PFSK-1 (cell line): ENCODE data around the gene PCDHB6.
"Not testable (repeated sequence)": the region's sequence is repeated elsewhere in the genome, so short reads cannot be mapped to it uniquely, and the experiment has no call there.

Source experiments
- FOXP2 ChIP-seq: optimal IDR thresholded peaks from 2 replicates; pipeline ENCODE3; 2011; ENCODE audit warnings: borderline replicate concordance, control low read depth, inconsistent platforms; ENCODE audit not compliant: insufficient read depth; ENCODE audit errors: extremely low read length, extremely low read depth
- POLR2AphosphoS5 ChIP-seq: IDR thresholded peaks from 2 replicates; pipeline ENCODE4 v1.6.1; 2012; ENCODE audit warnings: low read depth, mild to moderate bottlenecking, control low read depth, low read length, moderate library complexity
- REST ChIP-seq, 2 experiments: IDR thresholded peaks; 2 replicates each; pipeline versions ENCODE4 v1.6.1 to v1.8.0; 2011 to 2012; ENCODE audit warnings: low read depth in 2 of 2, low read length in 2 of 2, control low read depth in 1 of 2, inconsistent platforms in 1 of 2, mild to moderate bottlenecking in 1 of 2, moderate library complexity in 1 of 2; ENCODE audit not compliant: insufficient read depth in 1 of 2
- SIN3A ChIP-seq: IDR thresholded peaks from 2 replicates; pipeline ENCODE4 v1.6.1; 2012; ENCODE audit warnings: mild to moderate bottlenecking, low read length, moderate library complexity, borderline replicate concordance; ENCODE audit not compliant: insufficient read depth
- TAF1 ChIP-seq: IDR thresholded peaks from 2 replicates; pipeline ENCODE4 v1.6.1; 2012; ENCODE audit warnings: low read length, control low read depth, borderline replicate concordance; ENCODE audit not compliant: insufficient read depth

The PCDHB6 gene

GRCh38 chr5:141155540-141156374 lies 5.9 kb downstream of the PCDHB6 start:
- no peak for TF ChIP-seq REST (IDR thresholded peaks at IDR 0.05; ENCODE audit: insufficient read depth in 1 of 2, low read depth in 2 of 2, low read length in 2 of 2)
- no peak for TF ChIP-seq SIN3A
- no peak for TF ChIP-seq FOXP2
- no peak for TF ChIP-seq POLR2AphosphoS5
- no peak for TF ChIP-seq TAF1

- TF ChIP-seq TAF1 (no peak), FOXP2 (no peak), REST (IDR thresholded peaks at IDR 0.05; ENCODE audit: insufficient read depth in 1 of 2, low read depth in 2 of 2, low read length in 2 of 2) (no peak), POLR2AphosphoS5 (no peak), SIN3A (no peak)
Measured at GRCh38 chr5:141172381-141173204, 22.7 kb downstream of the PCDHB6 start, which contains the start of gene PCDHB7. PCDHB7 (plus strand) TSS chr5:141172644; CDS start chr5:141172836, 192 bp downstream.

GRCh38 chr5:141175933-141176332 lies 26.1 kb downstream of the PCDHB6 start:
- TF ChIP-seq POLR2AphosphoS5 (no peak), SIN3A (no peak)

- not testable (repeated sequence) for TF ChIP-seq REST (IDR thresholded peaks at IDR 0.05; ENCODE audit: insufficient read depth in 1 of 2, low read depth in 2 of 2, low read length in 2 of 2); SIN3A; TAF1
Measured at GRCh38 chr5:141177577-141178191, 27.8 kb downstream of the PCDHB6 start, which contains the start of gene PCDHB8. PCDHB8 (plus strand) TSS chr5:141177790; CDS start chr5:141178035, 245 bp downstream.

GRCh38 chr5:141180313-141180712 lies 30.5 kb downstream of the PCDHB6 start:
- TF ChIP-seq FOXP2 (no peak), REST (IDR thresholded peaks at IDR 0.05; ENCODE audit: insufficient read depth in 1 of 2, low read depth in 2 of 2, low read length in 2 of 2) (no peak), POLR2AphosphoS5 (no peak), SIN3A (no peak), TAF1 (no peak)
